ENCODE results near the gene MYO1E.

GRCh38 chr15:59240036-59240435, 132.6 kb downstream of the MYO1E start:
- TF ChIP-seq CTCF (IDR thresholded peaks at IDR 0.05) (no peak), POLR2A (IDR thresholded peaks at IDR 0.05) (no peak), EP300 (IDR thresholded peaks at IDR 0.05) (no peak)

All from gastroesophageal sphincter (tissue), 3 donors.